ENCODE data around the gene CAPN8. TPM values are rescaled to one million over a fixed set of nuclear protein-coding genes. Genes with fewer than 3 reads are reported as not detected.

CAPN8 gene
- total RNA-seq, 6 donors from 2014 or later, result 40.3 to 274 (median 74.3) TPM

DNA sequence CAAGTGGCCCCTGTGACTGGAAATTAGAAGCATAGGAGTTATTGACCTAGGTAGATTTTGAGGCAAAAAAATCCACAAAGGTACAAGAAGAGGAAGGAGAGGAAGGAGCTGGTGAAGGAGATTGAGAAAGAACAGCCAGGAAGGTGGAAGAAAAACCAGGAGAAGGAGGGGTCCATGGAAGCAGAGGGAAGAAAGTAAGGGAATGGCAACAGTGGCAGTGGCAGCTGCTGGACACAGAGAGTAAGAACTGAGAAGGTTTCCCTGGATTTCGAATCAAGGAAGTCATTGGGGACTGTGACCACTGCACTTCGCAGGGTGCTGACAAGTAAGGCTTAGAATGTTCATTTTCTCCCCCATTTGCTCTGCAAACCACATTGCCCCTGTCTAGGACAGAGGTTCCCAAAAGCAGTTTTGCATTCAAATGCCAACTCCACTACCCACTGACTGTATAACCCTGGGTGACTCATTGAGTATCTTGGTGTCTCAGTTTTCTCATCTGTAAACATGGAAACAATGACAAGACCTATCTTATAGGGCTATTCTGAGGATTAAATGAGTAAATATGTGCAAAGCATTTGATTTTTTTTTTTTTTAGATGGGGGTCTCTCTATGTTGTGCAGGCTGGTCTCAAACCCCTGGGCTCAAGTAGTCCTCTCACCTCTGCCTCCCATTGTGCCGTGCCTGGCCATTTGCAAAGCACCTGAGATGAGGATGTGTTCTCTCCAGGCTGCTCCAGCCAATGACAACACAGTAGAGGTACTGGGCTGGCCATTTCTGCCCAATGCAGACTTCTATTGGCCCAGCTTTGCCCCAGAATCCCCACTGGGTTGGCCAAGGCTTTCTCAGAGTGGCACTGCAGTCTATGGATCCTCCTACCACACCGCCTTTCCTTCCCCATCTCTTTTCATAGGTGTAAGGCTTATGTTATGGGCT lies 37.5 kb upstream of the CAPN8 start:
- H3K4me3 ChIP-seq, result no peak overlapping the region
- WGBS, 2 donors, result 90% methylated on average over 4 of the region's 4 CpGs
- H3K9me3 ChIP-seq, result no peaks in the 10 kb centered on the region
- peaks cover 41 to 53% (median 48%) of the 10 kb centered on the region in 4 donors for H3K4me1 ChIP-seq
- no peak for DNase-seq
- no peak for ATAC-seq (ENCODE audit: low FRiP score in 2 of 2)
- H3K36me3 ChIP-seq, result no peaks in the 10 kb centered on the region
- H3K27ac ChIP-seq, result no peak overlapping the region
- no peak for TF ChIP-seq POLR2A (IDR thresholded peaks at IDR 0.05)
- no peak for TF ChIP-seq EP300 (IDR thresholded peaks at IDR 0.05)
- no peak for TF ChIP-seq POLR2AphosphoS5 (IDR thresholded peaks at IDR 0.05)
- TF ChIP-seq, protein P1, sequence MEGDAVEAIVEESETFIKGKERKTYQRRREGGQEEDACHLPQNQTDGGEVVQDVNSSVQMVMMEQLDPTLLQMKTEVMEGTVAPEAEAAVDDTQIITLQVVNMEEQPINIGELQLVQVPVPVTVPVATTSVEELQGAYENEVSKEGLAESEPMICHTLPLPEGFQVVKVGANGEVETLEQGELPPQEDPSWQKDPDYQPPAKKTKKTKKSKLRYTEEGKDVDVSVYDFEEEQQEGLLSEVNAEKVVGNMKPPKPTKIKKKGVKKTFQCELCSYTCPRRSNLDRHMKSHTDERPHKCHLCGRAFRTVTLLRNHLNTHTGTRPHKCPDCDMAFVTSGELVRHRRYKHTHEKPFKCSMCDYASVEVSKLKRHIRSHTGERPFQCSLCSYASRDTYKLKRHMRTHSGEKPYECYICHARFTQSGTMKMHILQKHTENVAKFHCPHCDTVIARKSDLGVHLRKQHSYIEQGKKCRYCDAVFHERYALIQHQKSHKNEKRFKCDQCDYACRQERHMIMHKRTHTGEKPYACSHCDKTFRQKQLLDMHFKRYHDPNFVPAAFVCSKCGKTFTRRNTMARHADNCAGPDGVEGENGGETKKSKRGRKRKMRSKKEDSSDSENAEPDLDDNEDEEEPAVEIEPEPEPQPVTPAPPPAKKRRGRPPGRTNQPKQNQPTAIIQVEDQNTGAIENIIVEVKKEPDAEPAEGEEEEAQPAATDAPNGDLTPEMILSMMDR (IDR thresholded peaks at IDR 0.05), result no peak
- H3K27me3 ChIP-seq, result no peaks in the 10 kb centered on the region

DNA sequence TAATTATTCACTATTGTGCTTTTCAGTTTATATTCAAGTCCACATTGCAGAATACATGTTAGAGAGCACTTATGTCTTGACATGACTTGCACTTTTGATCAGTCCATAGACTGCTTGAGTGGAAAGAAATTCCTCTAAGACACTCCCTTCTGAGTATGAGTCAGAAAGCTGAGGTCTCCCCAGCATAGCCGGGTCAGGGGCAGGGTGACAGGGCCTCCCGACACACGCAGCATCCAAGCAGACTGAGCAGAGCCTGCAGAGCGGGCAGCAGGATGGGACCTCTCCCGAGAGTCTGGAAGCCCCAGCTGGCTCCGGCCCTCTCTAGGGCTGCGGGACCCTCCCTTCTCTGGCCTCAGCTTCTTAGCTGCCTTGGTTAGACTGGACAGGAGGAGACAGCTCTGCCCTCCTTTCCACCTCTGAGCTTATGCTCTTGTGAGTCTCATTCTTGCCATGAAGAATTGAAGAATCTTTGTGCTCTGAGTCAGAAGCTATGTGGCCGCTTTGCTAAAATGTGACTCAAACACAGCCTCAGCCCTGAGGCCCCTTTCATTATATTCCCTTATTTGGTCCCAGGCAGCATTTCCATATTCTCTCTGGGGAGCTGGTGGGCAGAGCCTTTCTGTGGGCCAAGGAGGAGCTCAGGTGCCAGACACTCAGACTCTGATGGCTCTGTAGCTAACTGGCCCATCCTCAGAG lies 35.6 kb upstream of the CAPN8 start:
- Histone ChIP-seq H3K27me3 (no peaks in the 10 kb centered on the region), H3K4me1 (peaks cover 24 to 37% (median 30%) of the 10 kb centered on the region in 4 donors), H3K36me3 (no peaks in the 10 kb centered on the region), H3K27ac (peak overlapping the region; percentile 70 to 80 (median 74)), H3K4me3 (no peak overlapping the region), H3K9me3 (no peaks in the 10 kb centered on the region)
- TF ChIP-seq, protein P1 (IDR thresholded peaks at IDR 0.05), result no peak
- TF ChIP-seq POLR2A (IDR thresholded peaks at IDR 0.05), result peak in 2 of 4 donors; percentile 27 to 28
- TF ChIP-seq EP300 (IDR thresholded peaks at IDR 0.05), result peak in 2 of 4 donors; percentile 30 to 60
- peak in 1 of 2 donors; percentile 47 for TF ChIP-seq POLR2AphosphoS5 (IDR thresholded peaks at IDR 0.05)
- DNase-seq (peak; percentile 61 to 76), ATAC-seq (ENCODE audit: low FRiP score in 2 of 2) (peak; percentile 90 to 91)
- WGBS, 2 donors, result 76 to 83% methylated on average over 4 to 8 of the region's 8 CpGs

DNA sequence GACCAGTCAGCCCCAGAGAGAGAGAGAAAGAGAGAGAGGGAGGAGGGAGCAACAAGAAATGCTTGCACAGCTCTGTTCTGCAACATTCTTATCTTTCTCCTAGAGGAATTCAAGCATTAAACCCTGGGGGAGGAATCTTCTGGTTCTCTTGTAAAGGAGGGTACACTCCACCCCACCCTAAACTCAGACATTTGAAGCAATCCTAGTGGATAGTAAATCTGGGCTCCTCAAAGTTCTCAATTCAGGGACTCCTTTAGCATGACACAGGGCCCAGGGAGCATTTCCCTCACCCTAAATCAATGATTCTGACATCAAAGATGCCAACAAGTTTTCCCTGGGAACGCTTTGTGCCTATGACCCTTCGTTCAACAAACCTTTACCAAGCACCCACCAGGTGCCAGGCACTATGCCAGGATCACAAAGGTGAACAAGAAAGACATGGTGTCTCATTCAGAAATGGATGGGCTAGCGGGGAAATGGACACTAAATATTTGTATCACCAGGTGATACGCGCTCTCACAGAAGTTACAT lies 35.0 kb upstream of the CAPN8 start:
- Histone ChIP-seq H3K36me3 (no peaks in the 10 kb centered on the region), H3K4me3 (no peak overlapping the region), H3K9me3 (no peaks in the 10 kb centered on the region), H3K27ac (peak overlapping the region; percentile 13 to 80 (median 74)), H3K27me3 (no peaks in the 10 kb centered on the region), H3K4me1 (peaks cover 18 to 32% (median 25%) of the 10 kb centered on the region in 4 donors)
- ATAC-seq (ENCODE audit: low FRiP score in 2 of 2) (peak in 1 of 2 donors; percentile 26), DNase-seq (peak in 1 of 2 donors; percentile 56)
- TF ChIP-seq EP300 (IDR thresholded peaks at IDR 0.05) (no peak), POLR2A (IDR thresholded peaks at IDR 0.05) (no peak), POLR2AphosphoS5 (IDR thresholded peaks at IDR 0.05) (no peak)
- TF ChIP-seq, protein P1 (IDR thresholded peaks at IDR 0.05), result no peak
- 55 to 62% methylated on average over 5 of the region's 5 CpGs for WGBS, 2 donors

DNA sequence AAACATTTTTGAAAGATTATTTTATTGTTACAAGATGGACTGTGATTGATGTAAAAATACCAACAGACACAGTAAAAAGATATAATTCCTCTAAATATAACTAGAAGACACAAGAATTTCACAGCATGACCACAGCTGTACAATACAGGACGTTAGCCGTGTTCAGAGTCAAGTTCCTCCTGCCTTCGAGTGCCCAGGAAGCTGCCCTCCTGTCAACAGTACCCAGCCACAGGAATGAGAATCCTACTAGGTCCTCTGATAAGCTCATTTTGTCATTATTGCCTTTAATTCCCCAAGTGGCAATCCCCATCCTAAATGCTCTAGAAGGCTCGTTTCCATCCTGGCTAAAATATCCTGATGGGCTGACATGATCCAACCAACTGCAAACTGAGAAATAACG lies 30.4 kb upstream of the CAPN8 start:
- no peaks in the 10 kb centered on the region for H3K27me3 ChIP-seq
- H3K36me3 ChIP-seq, result no peaks in the 10 kb centered on the region
- WGBS, 2 donors, result 45 to 46% methylated on average over 5 of the region's 5 CpGs
- DNase-seq, result no peak
- peak in 1 of 2 donors; percentile 17 for ATAC-seq (ENCODE audit: low FRiP score in 2 of 2)
- TF ChIP-seq EP300 (IDR thresholded peaks at IDR 0.05) (no peak), POLR2AphosphoS5 (IDR thresholded peaks at IDR 0.05) (no peak), POLR2A (IDR thresholded peaks at IDR 0.05) (no peak)
- TF ChIP-seq, protein P1 (IDR thresholded peaks at IDR 0.05), result no peak
- H3K4me3 ChIP-seq, result no peak overlapping the region
- peaks cover 7 to 19% (median 12%) of the 10 kb centered on the region in 4 donors for H3K4me1 ChIP-seq
- H3K27ac ChIP-seq, result no peak overlapping the region
- H3K9me3 ChIP-seq, result no peaks in the 10 kb centered on the region
